Fibroblast of lung (primary cell): ENCODE results near the gene FAM210A. TPM values are rescaled to one million over a fixed set of nuclear protein-coding genes. Genes with fewer than 3 reads are reported as not detected.

ENCODE experiments used
- DNase-seq, 2 donors: peaks; one replicate each; pipeline versions ENCODE4 v3.0.0 to v3.0.0-alpha.2; 2010; ENCODE audit warnings: low read depth in 2 of 2
- H2AFZ ChIP-seq: 2 replicates; pipeline ENCODE4 v1.5.1; 2012; ENCODE audit warnings: low read length, control low read depth, inconsistent platforms
- H3K27ac ChIP-seq: 2 replicates; pipeline ENCODE4 v1.5.1; 2011; ENCODE audit warnings: low read length, control low read depth; ENCODE audit not compliant: insufficient read depth
- H3K27me3 ChIP-seq: 2 replicates; pipeline ENCODE4 v1.5.1; 2011; ENCODE audit warnings: mild to moderate bottlenecking, low read length; ENCODE audit not compliant: control insufficient read depth, insufficient read depth
- H3K36me3 ChIP-seq: 2 replicates; pipeline ENCODE4 v1.5.1; 2011; ENCODE audit warnings: low read length; ENCODE audit not compliant: control insufficient read depth, insufficient read depth
- H3K4me1 ChIP-seq: 2 replicates; pipeline ENCODE4 v1.5.1; 2011; ENCODE audit warnings: low read length; ENCODE audit not compliant: control insufficient read depth, insufficient read depth; ENCODE audit errors: extremely low read depth
- H3K4me2 ChIP-seq: 2 replicates; pipeline ENCODE4 v1.5.1; 2011; ENCODE audit warnings: low read length, control low read depth; ENCODE audit not compliant: insufficient read depth; ENCODE audit errors: extremely low read depth
- H3K4me3 ChIP-seq, 4 experiments: fragments of 200-600 bp in 1 of 4; sonication (generic) in 1 of 4; replicated peaks in 1 of 4; 2 replicates each; pipeline ENCODE4 v1.5.1; 2011 to 2016; ENCODE audit warnings: low read length in 4 of 4, low read depth in 3 of 4, mild to moderate bottlenecking in 3 of 4, control low read depth in 2 of 4, inconsistent platforms in 1 of 4, mixed read lengths in 1 of 4; ENCODE audit not compliant: insufficient read depth in 1 of 4; ENCODE audit errors: control extremely low read depth in 1 of 4
- H3K79me2 ChIP-seq: 2 replicates; pipeline ENCODE4 v1.5.1; 2012; ENCODE audit warnings: mild to moderate bottlenecking, low read length, inconsistent platforms; ENCODE audit not compliant: control insufficient read depth, insufficient read depth
- H3K9ac ChIP-seq: 2 replicates; pipeline ENCODE4 v1.5.1; 2011; ENCODE audit warnings: mild to moderate bottlenecking, low read length, control low read depth; ENCODE audit not compliant: insufficient read depth
- H3K9me3 ChIP-seq: 2 replicates; pipeline ENCODE4 v1.5.1; 2012; ENCODE audit warnings: low read depth, low read length; ENCODE audit not compliant: control insufficient read depth, insufficient read depth
- H4K20me1 ChIP-seq: 2 replicates; pipeline ENCODE4 v1.5.1; 2011; ENCODE audit warnings: low read length; ENCODE audit not compliant: control insufficient read depth, insufficient read depth; ENCODE audit errors: extremely low read depth
- EZH2 ChIP-seq: IDR thresholded peaks from 2 replicates; pipeline ENCODE4 v1.5.1; 2012; ENCODE audit warnings: low read length, control low read depth, mild to moderate bottlenecking; ENCODE audit errors: missing control alignments
- polyA plus RNA-seq, 2 donors: library from polyadenylated mRNA; depleted of rRNA in 1 of 2; stranded (reverse) in 1 of 2; unstranded in 1 of 2; fragments of >200 nt; gene quantifications; 2 replicates each; pipeline ENCODE4 v1.2.1, GENCODE V29; 2011 to 2012; ENCODE audit warnings: missing spikeins in 1 of 2
- total RNA-seq: library from RNA; depleted of rRNA; stranded (reverse); fragments of >200 nt; gene quantifications from 2 replicates; pipeline ENCODE4 v1.2.1, GENCODE V29; 2014
- TF ChIP-seq, protein P1 (sequence below), 2 donors: IDR thresholded peaks in 1 of 2; conservative IDR thresholded peaks in 1 of 2; 1 replicate in 1 of 2; 2 replicates in 1 of 2; pipeline ENCODE4 v1.5.1; 2011 to 2012; ENCODE audit warnings: low read length in 2 of 2, control low read depth in 1 of 2, inconsistent platforms in 1 of 2, low read depth in 1 of 2, mild to moderate bottlenecking in 1 of 2

FAM210A gene
- total and polyA plus RNA-seq, 2 donors (not counting 1 experiment from before 2014, with no cell fraction given): 14.2 to 17.5 TPM

- Histone ChIP-seq H3K79me2 (no peaks in the 10 kb centered on the region), H3K27ac (no peak overlapping the region), H3K27me3 (no peaks in the 10 kb centered on the region), H3K9ac (no peak overlapping the region), H3K9me3 (no peaks in the 10 kb centered on the region), H3K4me1 (no peaks in the 10 kb centered on the region), H2AFZ (no peak overlapping the region), H3K4me2 (no peak overlapping the region), H3K4me3 (no peak overlapping the region), H4K20me1 (no peaks in the 10 kb centered on the region), H3K36me3 (no peaks in the 10 kb centered on the region)
- no peak for TF ChIP-seq EZH2
- TF ChIP-seq, protein P1, sequence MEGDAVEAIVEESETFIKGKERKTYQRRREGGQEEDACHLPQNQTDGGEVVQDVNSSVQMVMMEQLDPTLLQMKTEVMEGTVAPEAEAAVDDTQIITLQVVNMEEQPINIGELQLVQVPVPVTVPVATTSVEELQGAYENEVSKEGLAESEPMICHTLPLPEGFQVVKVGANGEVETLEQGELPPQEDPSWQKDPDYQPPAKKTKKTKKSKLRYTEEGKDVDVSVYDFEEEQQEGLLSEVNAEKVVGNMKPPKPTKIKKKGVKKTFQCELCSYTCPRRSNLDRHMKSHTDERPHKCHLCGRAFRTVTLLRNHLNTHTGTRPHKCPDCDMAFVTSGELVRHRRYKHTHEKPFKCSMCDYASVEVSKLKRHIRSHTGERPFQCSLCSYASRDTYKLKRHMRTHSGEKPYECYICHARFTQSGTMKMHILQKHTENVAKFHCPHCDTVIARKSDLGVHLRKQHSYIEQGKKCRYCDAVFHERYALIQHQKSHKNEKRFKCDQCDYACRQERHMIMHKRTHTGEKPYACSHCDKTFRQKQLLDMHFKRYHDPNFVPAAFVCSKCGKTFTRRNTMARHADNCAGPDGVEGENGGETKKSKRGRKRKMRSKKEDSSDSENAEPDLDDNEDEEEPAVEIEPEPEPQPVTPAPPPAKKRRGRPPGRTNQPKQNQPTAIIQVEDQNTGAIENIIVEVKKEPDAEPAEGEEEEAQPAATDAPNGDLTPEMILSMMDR (conservative IDR thresholded peaks at IDR 0.05 in 1 of 2, IDR thresholded peaks at IDR 0.05 in 1 of 2; ENCODE audit: low read depth in 1 of 2, low read length in 2 of 2): no peak
- DNase-seq: no peak
These were observed 68.4 kb downstream of the FAM210A start for GRCh38 chr18:13657974-13658373.

DNA sequence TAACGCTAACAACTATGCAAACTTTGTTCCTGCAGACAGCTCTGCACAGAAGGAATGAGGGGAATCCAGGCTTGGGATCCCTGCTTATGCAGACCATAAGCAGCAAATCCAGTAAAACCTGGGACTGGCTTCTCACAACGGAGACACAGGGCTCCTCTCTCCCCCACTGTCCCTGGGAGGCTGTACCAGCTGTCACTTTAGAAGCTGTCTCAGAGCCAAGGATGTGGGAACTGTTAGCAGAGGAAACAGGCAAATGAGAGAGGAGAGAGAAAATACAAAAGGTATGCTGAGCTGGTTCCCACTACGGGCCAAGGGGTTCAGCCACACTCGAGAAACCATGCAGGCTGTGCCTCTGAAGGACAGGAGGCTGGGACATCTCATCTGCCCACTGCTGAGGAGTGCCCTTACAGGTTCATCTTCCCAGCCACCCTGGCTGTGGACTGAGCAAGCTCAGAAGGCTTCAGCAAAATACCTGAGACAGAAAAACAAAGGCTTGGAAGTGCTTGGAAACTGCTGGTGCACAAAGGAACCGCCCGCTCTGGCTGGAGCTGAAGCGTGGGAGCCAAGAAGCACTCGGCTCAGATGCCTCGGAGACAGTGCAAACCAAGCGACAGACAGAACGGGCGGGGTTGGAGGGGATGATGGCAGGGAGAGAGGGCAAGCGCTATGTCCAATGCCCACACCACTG is 72.5 kb downstream of the FAM210A start:
- DNase-seq: no peak
- Histone ChIP-seq H3K4me3 (no peak overlapping the region), H2AFZ (no peak overlapping the region), H3K27me3 (no peaks in the 10 kb centered on the region), H3K79me2 (no peaks in the 10 kb centered on the region), H3K27ac (no peak overlapping the region), H4K20me1 (no peaks in the 10 kb centered on the region), H3K9me3 (no peaks in the 10 kb centered on the region), H3K4me1 (no peaks in the 10 kb centered on the region), H3K36me3 (no peaks in the 10 kb centered on the region), H3K9ac (no peak overlapping the region), H3K4me2 (no peak overlapping the region)
- TF ChIP-seq, protein P1 (conservative IDR thresholded peaks at IDR 0.05 in 1 of 2, IDR thresholded peaks at IDR 0.05 in 1 of 2; ENCODE audit: low read depth in 1 of 2, low read length in 2 of 2): no peak

- Histone ChIP-seq H3K4me1 (no peaks in the 10 kb centered on the region), H4K20me1 (no peaks in the 10 kb centered on the region), H3K9ac (no peak overlapping the region), H3K79me2 (no peaks in the 10 kb centered on the region), H3K27ac (no peak overlapping the region), H3K4me2 (no peak overlapping the region), H3K27me3 (no peaks in the 10 kb centered on the region), H2AFZ (no peak overlapping the region), H3K9me3 (no peaks in the 10 kb centered on the region), H3K36me3 (no peaks in the 10 kb centered on the region), H3K4me3 (no peak overlapping the region)
- DNase-seq: no peak
- no peak for TF ChIP-seq EZH2
- TF ChIP-seq, protein P1 (conservative IDR thresholded peaks at IDR 0.05 in 1 of 2, IDR thresholded peaks at IDR 0.05 in 1 of 2; ENCODE audit: low read depth in 1 of 2, low read length in 2 of 2): no peak
These were observed 76.7 kb downstream of the FAM210A start for GRCh38 chr18:13649397-13650390.
